Activated CD4-positive, alpha-beta memory T cell treated with anti-CD3 and anti-CD28 coated beads, Interleukin-2, amount 10 ng/mL, durations not matched to agents 7 days and 5 days (primary cell): ENCODE measurements around the gene FUT8. TPM values are rescaled to one million over a fixed set of nuclear protein-coding genes. Genes with fewer than 3 reads are reported as not detected.
A peak's percentile ranks its signal among the peaks of the same experiment; 100 is the strongest.

Source experiments
- CTCF ChIA-PET: fragments of 350-600 bp; sonication (Branson Sonifier 250); formaldehyde crosslinking; loops from one replicate; lab custom pipeline; 2021; ENCODE audit warnings: antibody characterized with exemption, inconsistent platforms; lab: Charles Lee
- POLR2A ChIA-PET: fragments of 350-600 bp; sonication (Branson Sonifier 250); formaldehyde crosslinking; loops from one replicate; lab custom pipeline; 2021; ENCODE audit warnings: antibody characterized with exemption; lab: Charles Lee
- DNase-seq: peaks from one replicate; pipeline ENCODE4 v3.0.0-alpha.2; 2020
- H3K27ac Mint-ChIP-seq: one replicate; pipeline ENCODE4 v1.8.0; 2021; ENCODE audit warnings: mild to moderate bottlenecking, mixed read lengths
- H3K27me3 Mint-ChIP-seq: one replicate; pipeline ENCODE4 v1.8.0; 2021; ENCODE audit warnings: mixed read lengths
- H3K36me3 Mint-ChIP-seq: one replicate; pipeline ENCODE4 v1.8.0; 2021; ENCODE audit warnings: low read depth, mixed read lengths
- H3K4me1 Mint-ChIP-seq: one replicate; pipeline ENCODE4 v1.8.0; 2021; ENCODE audit warnings: mixed read lengths
- H3K4me3 Mint-ChIP-seq: one replicate; pipeline ENCODE4 v1.8.0; 2021; ENCODE audit warnings: mild to moderate bottlenecking, mixed read lengths
- H3K9me3 Mint-ChIP-seq: one replicate; pipeline ENCODE4 v1.8.0; 2021; ENCODE audit warnings: mixed read lengths
- total RNA-seq, 2 experiments: library from RNA; stranded (reverse); gene quantifications; one replicate each; pipeline ENCODE4 v1.2.3, GENCODE V29; 2021

FUT8 gene
- total RNA-seq, 2 experiments from 2014 or later: 85.0 to 85.5 TPM

- Mint-ChIP-seq H3K9me3 (no peaks in the 10 kb centered on the region), H3K27me3 (no peaks in the 10 kb centered on the region), H3K4me1 (peaks cover 60% of the 10 kb centered on the region), H3K4me3 (no peak overlapping the region), H3K36me3 (peaks cover 45% of the 10 kb centered on the region), H3K27ac (no peak overlapping the region)
- ChIA-PET CTCF (interaction anchor here (0.6 to 1.2 kb wide), 2 partner anchors 13 to 19 kb away, joined by 3 to 4 read pairs; no protein-coding TSS in a partner anchor), POLR2A (no interaction called here)
- DNase-seq: no peak
Measured at GRCh38 chr14:65434216-65434850, 21.8 kb downstream of the FUT8 start.

GRCh38 chr14:65438266-65438933, 25.9 kb downstream of the FUT8 start:
- H3K4me3 Mint-ChIP-seq: peak overlapping the region; percentile 12
- POLR2A ChIA-PET: interaction anchor here (0.9 to 1.0 kb wide), 3 partner anchors 9 to 408 kb away, joined by 3 read pairs; no protein-coding TSS in a partner anchor
- peaks cover 46% of the 10 kb centered on the region for H3K36me3 Mint-ChIP-seq
- H3K27ac Mint-ChIP-seq: peak overlapping the region; percentile 73
- H3K4me1 Mint-ChIP-seq: peaks cover 52% of the 10 kb centered on the region
- peaks cover 2% of the 10 kb centered on the region for H3K9me3 Mint-ChIP-seq
- DNase-seq: no peak
- no peaks in the 10 kb centered on the region for H3K27me3 Mint-ChIP-seq
- CTCF ChIA-PET: no interaction called here

- H3K27ac Mint-ChIP-seq: peak overlapping the region; percentile 1
- peaks cover 48% of the 10 kb centered on the region for H3K36me3 Mint-ChIP-seq
- CTCF ChIA-PET: no interaction called here
- DNase-seq: no peak
- peaks cover 53% of the 10 kb centered on the region for H3K4me1 Mint-ChIP-seq
- H3K9me3 Mint-ChIP-seq: peaks cover 4% of the 10 kb centered on the region
- no peak overlapping the region for H3K4me3 Mint-ChIP-seq
- H3K27me3 Mint-ChIP-seq: no peaks in the 10 kb centered on the region
- POLR2A ChIA-PET: interaction anchor here (0.9 kb wide), 1 partner anchor 407 kb away, joined by 3 read pairs; no protein-coding TSS in a partner anchor
Measured at GRCh38 chr14:65439117-65439516, 26.6 kb downstream of the FUT8 start.

GRCh38 chr14:65440230-65440629, 27.7 kb downstream of the FUT8 start:
- Mint-ChIP-seq H3K36me3 (peaks cover 51% of the 10 kb centered on the region), H3K27me3 (no peaks in the 10 kb centered on the region), H3K9me3 (peaks cover 11% of the 10 kb centered on the region), H3K4me3 (no peak overlapping the region), H3K27ac (no peak overlapping the region), H3K4me1 (peaks cover 56% of the 10 kb centered on the region)
- ChIA-PET CTCF (interaction anchor here (0.6 to 1.3 kb wide), 5 partner anchors 13 to 219 kb away, joined by 3 to 5 read pairs (median 4); no protein-coding TSS in a partner anchor), POLR2A (no interaction called here)
- no peak for DNase-seq

GRCh38 chr14:65444230-65444629, 31.7 kb downstream of the FUT8 start:
- peaks cover 42% of the 10 kb centered on the region for H3K4me1 Mint-ChIP-seq
- H3K36me3 Mint-ChIP-seq: peaks cover 58% of the 10 kb centered on the region
- H3K27me3 Mint-ChIP-seq: no peaks in the 10 kb centered on the region
- ChIA-PET CTCF (interaction anchor here (1.0 kb wide), 2 partner anchors 16 to 29 kb away, joined by 3 read pairs; no protein-coding TSS in a partner anchor), POLR2A (interaction anchor here (2.3 kb wide), 1 partner anchor 17 kb away, joined by 5 read pairs; no protein-coding TSS in a partner anchor)
- no peak for DNase-seq
- H3K9me3 Mint-ChIP-seq: peaks cover 15% of the 10 kb centered on the region
- peak overlapping the region; percentile 49 for H3K27ac Mint-ChIP-seq
- no peak overlapping the region for H3K4me3 Mint-ChIP-seq

- Mint-ChIP-seq H3K4me1 (peaks cover 37% of the 10 kb centered on the region), H3K27ac (no peak overlapping the region)
- POLR2A ChIA-PET: no interaction called here
Measured at GRCh38 chr14:65446159-65446558, 33.6 kb downstream of the FUT8 start.

GRCh38 chr14:65449647-65450046, 37.1 kb downstream of the FUT8 start:
- Mint-ChIP-seq H3K4me1 (peaks cover 19% of the 10 kb centered on the region), H3K27ac (no peak overlapping the region), H3K9me3 (peaks cover 30% of the 10 kb centered on the region), H3K36me3 (peaks cover 81% of the 10 kb centered on the region), H3K27me3 (no peaks in the 10 kb centered on the region), H3K4me3 (no peak overlapping the region)
- POLR2A ChIA-PET: interaction anchor here (0.9 kb wide), 1 partner anchor 36 kb away, joined by 3 read pairs; no protein-coding TSS in a partner anchor
- no peak for DNase-seq
- CTCF ChIA-PET: no interaction called here

More at GRCh38 chr14:65446159-65446558, 33.6 kb downstream of the FUT8 start:
- CTCF ChIA-PET: interaction anchor here (1.3 kb wide), 1 partner anchor 12 kb away, joined by 3 read pairs; no protein-coding TSS in a partner anchor
- Mint-ChIP-seq H3K36me3 (peaks cover 66% of the 10 kb centered on the region), H3K27me3 (no peaks in the 10 kb centered on the region), H3K9me3 (peaks cover 20% of the 10 kb centered on the region), H3K4me3 (no peak overlapping the region)
- no peak for DNase-seq

- Mint-ChIP-seq H3K27me3 (no peaks in the 10 kb centered on the region), H3K9me3 (peaks cover 31% of the 10 kb centered on the region), H3K4me3 (no peak overlapping the region), H3K27ac (no peak overlapping the region), H3K4me1 (peaks cover 5% of the 10 kb centered on the region), H3K36me3 (peaks cover 80% of the 10 kb centered on the region)
- CTCF ChIA-PET: no interaction called here
- POLR2A ChIA-PET: no interaction called here
- no peak for DNase-seq
Measured at GRCh38 chr14:65453807-65454480, 41.4 kb downstream of the FUT8 start.

- peaks cover 24% of the 10 kb centered on the region for H3K9me3 Mint-ChIP-seq
- peaks cover 78% of the 10 kb centered on the region for H3K36me3 Mint-ChIP-seq
- ChIA-PET POLR2A (no interaction called here), CTCF (no interaction called here)
- H3K27ac Mint-ChIP-seq: no peak overlapping the region
- no peaks in the 10 kb centered on the region for H3K27me3 Mint-ChIP-seq
- peaks cover 13% of the 10 kb centered on the region for H3K4me1 Mint-ChIP-seq
- no peak overlapping the region for H3K4me3 Mint-ChIP-seq
- no peak for DNase-seq
Measured at GRCh38 chr14:65456247-65456646, 43.7 kb downstream of the FUT8 start.

GRCh38 chr14:65461730-65462129, 49.2 kb downstream of the FUT8 start:
- CTCF ChIA-PET: no interaction called here
- DNase-seq: no peak
- H3K4me1 Mint-ChIP-seq: peaks cover 29% of the 10 kb centered on the region
- no peak overlapping the region for H3K4me3 Mint-ChIP-seq
- H3K36me3 Mint-ChIP-seq: peaks cover 72% of the 10 kb centered on the region
- no peaks in the 10 kb centered on the region for H3K9me3 Mint-ChIP-seq
- peak overlapping the region; percentile 25 for H3K27ac Mint-ChIP-seq
- no peaks in the 10 kb centered on the region for H3K27me3 Mint-ChIP-seq
- POLR2A ChIA-PET: interaction anchor here (1.7 kb wide), 1 partner anchor 18 kb away, joined by 5 read pairs; no protein-coding TSS in a partner anchor

- no peaks in the 10 kb centered on the region for H3K27me3 Mint-ChIP-seq
- no peaks in the 10 kb centered on the region for H3K9me3 Mint-ChIP-seq
- ChIA-PET POLR2A (interaction anchor here (1.7 kb wide), 1 partner anchor 19 kb away, joined by 5 read pairs; no protein-coding TSS in a partner anchor), CTCF (no interaction called here)
- H3K4me1 Mint-ChIP-seq: peaks cover 29% of the 10 kb centered on the region
- H3K27ac Mint-ChIP-seq: peak overlapping the region; percentile 17
- no peak for DNase-seq
- H3K36me3 Mint-ChIP-seq: peaks cover 68% of the 10 kb centered on the region
- H3K4me3 Mint-ChIP-seq: no peak overlapping the region
Measured at GRCh38 chr14:65462411-65462810, 49.9 kb downstream of the FUT8 start.

- Mint-ChIP-seq H3K4me1 (peaks cover 40% of the 10 kb centered on the region), H3K27me3 (no peaks in the 10 kb centered on the region), H3K36me3 (peaks cover 63% of the 10 kb centered on the region), H3K9me3 (no peaks in the 10 kb centered on the region), H3K27ac (no peak overlapping the region), H3K4me3 (no peak overlapping the region)
- DNase-seq: no peak
- POLR2A ChIA-PET: no interaction called here
- CTCF ChIA-PET: interaction anchor here (0.7 kb wide), 1 partner anchor 693 kb away, joined by 3 read pairs; no protein-coding TSS in a partner anchor
Measured at GRCh38 chr14:65465584-65465983, 53.1 kb downstream of the FUT8 start.
